GM13977 (cell line): ENCODE measurements around the gene TGFBI.
A peak's percentile ranks its signal among the peaks of the same experiment; 100 is the strongest.

Experiments used
- DNase-seq: peaks from one replicate; pipeline ENCODE4 v3.0.0; 2012; ENCODE audit warnings: low spot score
- CTCF ChIP-seq: IDR thresholded peaks from 2 replicates; pipeline ENCODE4 v1.5.1; 2012; ENCODE audit warnings: mild to moderate bottlenecking, control low read depth; ENCODE audit not compliant: insufficient read depth; ENCODE audit errors: extremely low read depth, missing control alignments
- in situ Hi-C: fragments of 300-500 bp; cut with MboI; formaldehyde crosslinking; loops from one replicate; pipeline ENCODE4 v1.12.0; 2022; ENCODE audit warnings: low sequenced_read_pairs, low pct_unique_long_range_greater_than_20kb, mixed read lengths, inconsistent platforms; ENCODE audit not compliant: unreplicated experiment

The TGFBI gene

GRCh38 chr5:136028782-136029742, at the start of gene TGFBI:
TGFBI (plus strand) TSS chr5:136028988; CDS start chr5:136029056, 68 bp downstream.
- DNase-seq = peak; percentile 31
- in situ Hi-C loops = no loop called here
- no peak for TF ChIP-seq CTCF

DNA sequence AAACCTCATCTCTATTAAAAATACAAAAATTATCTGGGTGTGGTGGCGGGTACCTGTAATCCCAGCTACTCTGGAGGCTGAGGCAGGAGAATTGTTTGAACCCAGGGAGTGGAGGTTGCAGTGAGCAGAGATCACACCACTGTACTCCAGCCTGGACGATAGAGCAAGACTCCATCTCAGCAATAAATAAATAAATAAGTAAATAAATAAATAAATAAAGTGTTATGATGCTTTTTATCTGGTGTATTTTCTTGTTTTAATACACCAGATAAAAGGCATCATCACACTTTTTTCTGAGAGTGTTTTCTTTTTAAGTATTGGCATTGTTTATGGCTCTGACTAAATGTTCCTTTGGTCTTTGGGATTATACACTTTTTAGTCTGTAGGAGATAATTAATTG, 49.8 kb upstream of the TGFBI start:
- TF ChIP-seq CTCF = no peak
- in situ Hi-C loops = no loop called here
- DNase-seq = no peak

DNA sequence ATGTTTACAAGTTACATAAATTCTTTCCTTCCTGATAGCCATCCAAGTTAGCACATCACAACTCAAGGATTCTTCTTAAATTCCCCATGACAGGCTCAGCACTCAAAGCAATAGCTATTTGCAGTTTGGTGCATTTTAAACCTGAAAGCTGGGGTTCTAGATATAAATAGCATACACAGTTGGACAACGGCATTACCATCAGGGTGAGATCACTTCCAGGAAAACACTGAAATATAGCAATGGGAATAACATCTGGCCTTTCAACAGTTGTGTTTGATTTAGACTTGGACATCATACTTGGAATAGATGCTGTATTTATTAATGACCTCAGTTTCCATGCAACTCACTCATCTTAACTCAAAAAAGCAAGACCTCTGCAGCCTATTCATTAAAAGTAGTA, 49.3 kb upstream of the TGFBI start:
- in situ Hi-C loops = no loop called here
- no peak for DNase-seq
- TF ChIP-seq CTCF = no peak

- no peak for DNase-seq
- in situ Hi-C loops = no loop called here
- no peak for TF ChIP-seq CTCF
Observed at GRCh38 chr5:135980620-135981019, 48.2 kb upstream of the TGFBI start.

GRCh38 chr5:135985951-135986350, 42.8 kb upstream of the TGFBI start:
- TF ChIP-seq CTCF = no peak
- DNase-seq = no peak
- in situ Hi-C loops = no loop called here

DNA sequence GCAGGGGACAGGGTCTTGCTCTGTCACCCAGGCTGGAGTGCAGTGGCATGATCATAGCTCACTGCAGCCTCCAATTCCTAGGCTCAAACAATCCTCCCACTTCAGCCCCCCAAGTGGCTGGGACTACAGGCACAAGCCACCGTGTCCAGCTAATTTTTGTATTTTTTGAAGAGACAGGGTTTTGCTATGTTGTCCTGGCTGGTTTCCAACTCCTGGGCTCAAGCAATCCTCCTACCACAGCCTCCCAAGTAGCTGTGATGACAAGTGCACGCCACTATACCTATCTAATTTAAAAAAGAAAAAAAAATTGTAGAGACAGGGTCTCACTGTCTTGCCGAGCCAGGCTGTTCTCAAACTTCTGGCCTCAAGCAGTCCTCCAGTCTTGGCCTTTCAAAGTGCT, 42.4 kb upstream of the TGFBI start:
- in situ Hi-C loops = no loop called here
- TF ChIP-seq CTCF = no peak
- no peak for DNase-seq
